ENCODE results near the gene KBTBD12. TPM values are rescaled to one million over a fixed set of nuclear protein-coding genes. Genes with fewer than 3 reads are reported as not detected.
"Not testable (repeated sequence)": the region's sequence is repeated elsewhere in the genome, so short reads cannot be mapped to it uniquely, and the experiment has no call there.

Gene KBTBD12
- total RNA-seq, 1 experiment from 2014 or later, result not detected

DNA sequence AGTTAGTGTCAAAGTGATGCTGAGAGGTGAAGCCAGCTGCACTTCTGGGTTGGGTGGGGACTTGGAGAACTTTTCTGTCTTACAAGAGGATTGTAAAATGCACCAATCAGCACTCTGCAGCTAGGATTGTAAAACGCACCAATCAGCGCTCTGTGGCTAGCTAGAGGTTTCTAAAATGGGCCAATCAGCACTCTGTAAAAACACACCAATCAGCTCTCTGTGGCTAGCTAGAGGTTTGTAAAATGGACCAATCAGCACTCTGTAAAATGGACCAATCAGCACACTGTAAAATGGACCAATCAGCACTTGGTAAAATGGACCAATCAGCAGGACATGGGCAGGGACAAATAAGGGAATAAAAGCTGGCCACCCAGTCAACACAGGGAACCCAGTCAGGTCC, 1.2 kb upstream of the KBTBD12 start:
- H3K9me3 ChIP-seq (replicated peaks); H3K27me3 ChIP-seq; H3K36me3 ChIP-seq; H3K27ac ChIP-seq; H3K4me1 ChIP-seq; DNase-seq; H3K4me3 ChIP-seq: not testable (repeated sequence)

DNA sequence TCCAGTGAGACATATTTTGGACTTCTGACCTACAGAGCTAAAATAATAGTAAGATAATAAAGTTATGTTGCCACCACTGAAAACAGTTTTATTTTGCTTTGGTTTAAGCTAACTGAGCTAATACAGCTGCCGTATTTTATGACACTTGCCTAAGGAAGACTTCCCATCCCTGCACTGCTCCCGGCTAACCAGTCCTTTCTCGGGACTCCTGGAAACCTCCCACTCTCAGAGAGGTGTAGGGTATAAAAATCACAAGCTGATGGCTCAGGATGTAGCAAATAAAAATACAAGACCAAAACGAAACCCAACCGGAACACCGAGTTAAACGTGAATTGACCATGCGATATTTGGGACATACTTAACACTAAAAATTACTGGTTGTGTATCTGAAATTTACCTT, 448 bp upstream of the KBTBD12 start:
- H3K9me3 ChIP-seq (replicated peaks), result no peaks in the 10 kb centered on the region
- H3K36me3 ChIP-seq, result no peaks in the 10 kb centered on the region
- H3K4me3 ChIP-seq, result no peak overlapping the region
- H3K27ac ChIP-seq, result no peak overlapping the region
- no peaks in the 10 kb centered on the region for H3K27me3 ChIP-seq
- DNase-seq, result no peak
- peaks cover 7% of the 10 kb centered on the region for H3K4me1 ChIP-seq

DNA sequence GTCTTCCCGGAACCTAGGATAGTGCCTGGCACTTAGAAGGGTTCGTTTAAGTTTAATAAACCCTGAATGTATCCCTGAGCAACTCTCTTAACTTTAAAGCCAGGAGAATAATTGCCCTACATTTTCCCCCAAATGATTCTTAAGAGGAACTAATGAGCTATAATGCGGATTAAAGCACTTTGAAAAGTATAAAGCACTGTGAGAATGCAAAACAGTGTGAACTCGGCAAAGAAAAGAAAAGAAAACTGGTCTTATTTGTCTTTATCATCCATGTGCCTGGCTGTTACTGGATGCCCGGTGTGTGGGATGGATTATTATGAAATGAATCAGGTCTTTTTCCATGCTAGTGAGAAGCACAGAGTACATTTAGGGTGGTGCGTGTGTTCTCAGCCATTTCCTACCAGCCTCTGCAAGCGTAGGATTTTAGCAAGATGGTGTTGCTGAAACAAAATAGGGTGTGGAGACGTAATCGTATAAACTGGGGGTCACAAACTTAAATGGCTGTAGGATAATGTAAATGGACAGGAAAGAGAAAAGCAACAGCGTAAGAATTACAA, 983 bp downstream of the KBTBD12 start:
- no peaks in the 10 kb centered on the region for H3K36me3 ChIP-seq
- H3K27me3 ChIP-seq, result no peaks in the 10 kb centered on the region
- no peak for DNase-seq
- H3K27ac ChIP-seq, result no peak overlapping the region
- H3K4me1 ChIP-seq, result peaks cover 3% of the 10 kb centered on the region
- no peak overlapping the region for H3K4me3 ChIP-seq
- no peaks in the 10 kb centered on the region for H3K9me3 ChIP-seq (replicated peaks)

DNA sequence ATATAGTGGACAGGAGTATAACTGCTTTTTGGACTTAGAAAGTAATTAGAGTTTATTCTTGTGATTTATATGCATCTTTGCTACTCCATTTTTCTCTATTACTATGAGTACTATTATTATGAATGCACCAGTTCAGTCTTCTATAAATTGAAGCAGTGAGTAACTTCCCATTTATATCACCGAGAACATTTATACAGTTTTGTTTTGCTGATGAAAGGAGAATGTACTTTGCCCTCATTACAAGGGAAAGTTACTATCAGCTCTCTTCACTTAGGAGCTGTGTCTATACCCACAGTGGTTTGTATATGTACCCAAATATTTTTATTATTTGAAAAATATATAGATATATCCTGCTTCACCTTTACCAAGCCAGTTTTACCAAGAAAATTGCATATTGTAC, 5.7 kb downstream of the KBTBD12 start:
- H3K36me3 ChIP-seq, result no peaks in the 10 kb centered on the region
- no peaks in the 10 kb centered on the region for H3K4me1 ChIP-seq
- H3K9me3 ChIP-seq (replicated peaks), result no peaks in the 10 kb centered on the region
- no peaks in the 10 kb centered on the region for H3K27me3 ChIP-seq
- no peak for DNase-seq
- H3K4me3 ChIP-seq, result no peak overlapping the region
- H3K27ac ChIP-seq, result no peak overlapping the region

DNA sequence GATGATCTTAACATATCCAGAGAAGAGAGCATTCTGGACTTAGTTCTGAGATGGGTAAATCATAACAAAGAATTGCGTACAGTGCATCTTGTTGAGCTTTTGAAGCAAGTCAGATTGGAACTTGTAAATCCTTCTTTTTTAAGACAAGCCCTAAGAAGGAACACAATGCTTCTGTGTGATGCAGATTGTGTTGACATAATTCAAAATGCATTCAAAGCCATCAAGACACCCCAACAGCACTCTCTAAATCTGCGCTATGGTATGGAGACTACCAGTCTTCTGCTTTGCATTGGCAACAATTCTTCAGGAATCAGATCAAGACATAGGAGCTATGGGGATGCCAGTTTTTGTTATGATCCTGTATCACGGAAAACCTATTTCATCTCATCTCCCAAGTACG, 8.6 kb downstream of the KBTBD12 start:
- Histone ChIP-seq H3K27ac (no peak overlapping the region), H3K9me3 (replicated peaks) (no peaks in the 10 kb centered on the region), H3K36me3 (no peaks in the 10 kb centered on the region), H3K4me1 (no peaks in the 10 kb centered on the region), H3K27me3 (peaks cover 6% of the 10 kb centered on the region; the same call in 1 of the 2 replicates), H3K4me3 (no peak overlapping the region)
- DNase-seq, result no peak

DNA sequence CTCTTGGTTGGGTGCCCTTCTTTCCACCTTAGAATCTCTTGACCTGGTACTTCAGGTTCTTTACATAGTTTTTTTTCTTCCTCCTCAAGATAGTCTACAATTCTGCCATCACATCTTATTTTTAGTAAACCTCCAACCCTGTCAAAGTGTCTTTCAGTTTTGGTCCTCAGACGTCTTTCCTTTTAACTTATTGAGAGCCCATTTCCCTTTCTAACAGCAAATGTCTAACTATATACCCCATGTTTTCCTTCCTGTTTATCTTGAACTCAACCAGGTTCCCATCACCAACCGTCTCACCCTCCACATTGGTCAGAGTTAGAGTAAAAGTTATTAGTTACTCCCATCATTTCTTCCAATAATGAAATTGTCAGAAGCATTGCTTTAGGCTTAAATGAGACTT, 10.4 kb downstream of the KBTBD12 start:
- Histone ChIP-seq H3K27ac (no peak overlapping the region), H3K4me1 (no peaks in the 10 kb centered on the region), H3K36me3 (no peaks in the 10 kb centered on the region), H3K4me3 (no peak overlapping the region), H3K27me3 (peaks cover 8% of the 10 kb centered on the region; the same call in 1 of the 2 replicates), H3K9me3 (replicated peaks) (no peaks in the 10 kb centered on the region)
- no peak for DNase-seq

DNA sequence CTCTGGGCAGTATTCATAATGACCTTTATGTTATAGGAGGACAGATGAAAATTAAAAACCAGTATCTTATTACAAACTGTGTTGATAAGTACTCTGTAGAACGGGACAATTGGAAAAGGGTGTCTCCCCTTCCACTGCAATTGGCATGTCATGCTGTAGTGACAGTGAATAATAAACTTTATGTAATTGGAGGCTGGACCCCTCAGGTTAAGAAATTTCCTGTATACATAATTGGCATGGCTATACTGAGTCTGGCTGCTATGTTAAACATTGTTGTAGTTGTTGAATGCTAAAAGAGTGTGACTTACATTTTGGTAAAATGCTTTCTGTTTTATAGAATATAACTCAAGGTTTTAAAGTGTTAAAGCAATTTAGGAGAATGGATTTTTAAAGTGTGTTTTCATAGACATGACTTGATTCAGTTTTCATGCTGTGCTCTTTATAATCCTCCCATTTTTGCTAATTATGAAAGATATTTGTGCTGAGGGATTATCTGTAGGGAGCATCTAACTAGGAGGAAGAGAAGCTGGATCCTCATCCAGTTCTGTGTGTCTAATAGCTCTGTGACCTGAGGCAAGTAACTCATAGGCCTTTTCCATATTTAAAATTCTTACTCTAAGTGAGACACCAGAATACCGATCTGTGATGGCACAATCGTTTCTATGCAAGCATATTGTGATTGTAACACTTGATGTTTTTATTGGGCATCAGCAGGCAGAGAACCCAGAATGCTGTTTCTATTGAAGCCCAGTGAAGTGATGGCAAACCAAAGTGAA, 13.0 kb downstream of the KBTBD12 start:
- Histone ChIP-seq H3K36me3 (no peaks in the 10 kb centered on the region), H3K9me3 (replicated peaks) (no peaks in the 10 kb centered on the region), H3K27me3 (peaks cover 8% of the 10 kb centered on the region; the same call in 1 of the 2 replicates), H3K27ac (no peak overlapping the region), H3K4me1 (no peaks in the 10 kb centered on the region), H3K4me3 (no peak overlapping the region)
- no peak for DNase-seq

DNA sequence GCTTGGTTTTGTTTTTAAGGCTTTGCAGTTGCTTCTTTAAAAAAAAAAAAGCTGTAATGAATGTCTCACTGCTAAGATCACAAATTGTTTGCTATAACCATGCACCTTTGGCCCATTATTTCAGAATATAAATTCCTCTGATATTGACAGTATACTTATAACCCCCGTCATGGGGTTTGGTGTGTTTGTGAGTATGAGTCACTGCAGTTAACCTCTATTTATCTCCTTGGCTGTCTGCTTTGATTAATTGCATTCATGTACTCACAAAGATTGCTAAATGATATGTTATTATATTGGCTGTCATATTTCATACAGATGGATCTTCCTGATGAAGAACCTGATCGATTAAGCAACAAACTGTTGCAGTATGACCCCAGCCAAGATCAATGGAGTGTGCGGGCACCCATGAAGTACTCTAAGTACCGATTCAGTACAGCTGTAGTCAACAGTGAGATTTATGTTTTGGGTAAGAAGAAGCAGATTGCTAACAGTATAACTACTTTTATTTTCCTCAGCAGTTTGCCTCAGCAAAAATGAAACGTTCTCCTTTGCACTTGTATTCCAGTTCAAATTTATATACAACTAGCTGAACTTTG, 14.9 kb downstream of the KBTBD12 start:
- Histone ChIP-seq H3K27me3 (peaks cover 8% of the 10 kb centered on the region; the same call in 1 of the 2 replicates), H3K27ac (no peak overlapping the region)

DNA sequence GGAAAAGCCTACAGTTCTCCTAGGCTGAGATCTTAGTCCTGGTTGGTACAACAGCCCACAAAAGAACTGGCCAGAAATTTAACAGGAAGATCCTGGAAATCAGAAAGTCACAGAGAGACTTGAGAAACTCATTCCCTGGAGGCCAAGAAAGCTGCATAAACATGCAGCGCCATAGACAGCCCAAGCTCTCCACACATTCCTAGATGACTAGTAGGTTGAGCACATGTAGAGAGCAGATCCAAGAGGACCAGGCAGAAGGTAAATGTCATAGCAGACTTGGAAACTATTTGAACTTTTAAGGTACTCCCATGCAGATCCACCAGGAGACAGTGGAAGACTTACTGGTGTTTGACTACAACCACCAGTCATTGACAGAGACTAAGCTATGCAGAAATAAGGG, 18.4 kb downstream of the KBTBD12 start:
- Histone ChIP-seq H3K27ac (no peak overlapping the region), H3K4me1 (no peaks in the 10 kb centered on the region), H3K36me3 (no peaks in the 10 kb centered on the region), H3K27me3 (peaks cover 4% of the 10 kb centered on the region; the same call in 1 of the 2 replicates), H3K9me3 (replicated peaks) (no peaks in the 10 kb centered on the region), H3K4me3 (no peak overlapping the region)
- DNase-seq, result no peak

More for the DNA sequence above, 14.9 kb downstream of the KBTBD12 start:
- no peak for DNase-seq
- H3K9me3 ChIP-seq (replicated peaks), result no peaks in the 10 kb centered on the region
- H3K4me1 ChIP-seq, result no peaks in the 10 kb centered on the region
- no peak overlapping the region for H3K4me3 ChIP-seq
- H3K36me3 ChIP-seq, result no peaks in the 10 kb centered on the region

DNA sequence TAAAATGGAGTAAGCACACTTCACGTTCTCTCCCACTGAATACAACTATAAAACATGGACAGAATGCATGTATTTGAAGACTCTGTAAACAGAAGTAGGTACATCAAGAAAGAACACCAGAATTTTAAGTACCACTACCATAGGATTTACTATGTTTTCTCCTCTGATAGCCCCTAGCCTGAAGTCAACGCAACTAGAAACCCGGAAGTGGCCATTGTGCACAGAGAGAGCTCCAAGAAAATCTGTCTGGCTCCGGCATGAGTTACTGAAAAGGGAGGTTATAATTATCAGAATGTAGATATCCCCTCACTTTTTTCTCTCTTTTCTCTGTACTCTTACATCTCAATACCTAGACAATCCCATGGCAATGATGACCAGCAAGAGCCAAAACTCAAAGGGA, 23.8 kb downstream of the KBTBD12 start:
- no peak for DNase-seq
- no peak overlapping the region for H3K4me3 ChIP-seq
- H3K36me3 ChIP-seq, result no peaks in the 10 kb centered on the region
- no peaks in the 10 kb centered on the region for H3K9me3 ChIP-seq (replicated peaks)
- H3K27me3 ChIP-seq, result 0 out of 2 replicates have a peak, but pooled peaks cover 3% of the 10 kb centered on the region
- no peaks in the 10 kb centered on the region for H3K4me1 ChIP-seq
- no peak overlapping the region for H3K27ac ChIP-seq

DNA sequence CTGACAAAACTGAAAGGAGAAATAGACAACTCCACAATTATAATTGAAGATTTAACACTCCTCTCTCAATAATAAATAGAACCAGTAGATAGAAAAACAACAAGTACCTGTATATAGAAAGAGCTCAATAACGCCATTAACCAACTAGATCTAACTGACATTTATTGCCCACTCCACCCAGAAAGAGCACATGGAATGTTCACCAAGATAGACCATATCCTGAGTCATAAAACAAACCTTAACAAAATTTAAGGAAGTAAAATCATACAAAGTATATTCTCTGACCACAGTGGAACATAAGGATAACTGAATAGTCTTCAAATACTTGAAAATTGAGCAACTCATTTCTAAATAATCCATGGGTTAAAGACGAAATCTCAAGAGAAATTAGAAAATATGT, 25.1 kb downstream of the KBTBD12 start:
- Histone ChIP-seq H3K9me3 (replicated peaks) (no peaks in the 10 kb centered on the region), H3K4me3 (no peak overlapping the region), H3K4me1 (no peaks in the 10 kb centered on the region), H3K36me3 (no peaks in the 10 kb centered on the region), H3K27me3 (peaks cover 3% of the 10 kb centered on the region; the same call in 1 of the 2 replicates), H3K27ac (no peak overlapping the region)
- DNase-seq, result no peak

DNA sequence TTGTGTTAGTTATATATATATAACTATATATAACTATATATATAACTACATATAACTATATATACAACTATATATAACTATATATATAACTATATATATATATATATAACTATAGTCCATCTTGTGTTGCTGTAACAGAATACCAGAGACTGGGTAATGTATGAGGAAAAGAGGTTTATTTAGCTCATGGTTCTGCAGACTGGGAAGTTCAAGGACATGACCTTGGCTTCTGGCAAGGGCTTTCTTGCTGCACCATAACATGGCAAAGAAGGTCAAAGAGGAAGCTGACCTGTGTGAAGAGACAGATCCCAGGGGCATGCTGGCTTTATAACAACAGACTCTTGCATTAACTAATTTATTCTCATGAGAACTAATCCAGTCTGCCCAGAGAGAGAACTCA, 27.6 kb downstream of the KBTBD12 start:
- Histone ChIP-seq H3K9me3 (replicated peaks) (no peaks in the 10 kb centered on the region), H3K36me3 (no peaks in the 10 kb centered on the region), H3K27ac (no peak overlapping the region), H3K4me3 (no peak overlapping the region), H3K27me3 (peaks cover 3% of the 10 kb centered on the region; the same call in 1 of the 2 replicates), H3K4me1 (no peaks in the 10 kb centered on the region)
- DNase-seq, result no peak

DNA sequence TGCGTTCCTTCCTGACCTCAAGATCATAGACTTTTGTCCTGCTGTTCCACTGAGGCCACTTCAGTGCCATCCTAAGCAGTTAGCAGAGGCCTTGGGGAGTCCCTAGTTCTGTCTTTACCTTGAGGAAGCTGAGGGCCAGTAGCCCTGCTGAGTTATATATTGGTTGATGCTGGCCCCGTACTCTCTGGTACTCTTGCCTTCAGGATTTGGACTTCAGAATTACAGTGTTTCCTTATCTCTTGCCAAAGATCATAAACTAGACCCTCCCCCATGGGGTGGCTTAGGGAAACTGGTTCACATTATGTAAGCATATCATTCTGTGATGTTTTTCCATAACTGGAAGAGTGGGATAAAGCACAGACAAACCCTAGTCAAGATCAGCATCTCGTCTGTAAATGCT, 33.2 kb downstream of the KBTBD12 start:
- Histone ChIP-seq H3K36me3 (no peaks in the 10 kb centered on the region), H3K27ac (no peak overlapping the region), H3K27me3 (no peaks in the 10 kb centered on the region; the same call in 1 of the 2 replicates), H3K9me3 (replicated peaks) (0 out of 2 replicates have a peak, but pooled peaks cover 3% of the 10 kb centered on the region), H3K4me1 (no peaks in the 10 kb centered on the region; the same call in 1 of the 2 replicates), H3K4me3 (no peak overlapping the region)
- DNase-seq, result no peak

DNA sequence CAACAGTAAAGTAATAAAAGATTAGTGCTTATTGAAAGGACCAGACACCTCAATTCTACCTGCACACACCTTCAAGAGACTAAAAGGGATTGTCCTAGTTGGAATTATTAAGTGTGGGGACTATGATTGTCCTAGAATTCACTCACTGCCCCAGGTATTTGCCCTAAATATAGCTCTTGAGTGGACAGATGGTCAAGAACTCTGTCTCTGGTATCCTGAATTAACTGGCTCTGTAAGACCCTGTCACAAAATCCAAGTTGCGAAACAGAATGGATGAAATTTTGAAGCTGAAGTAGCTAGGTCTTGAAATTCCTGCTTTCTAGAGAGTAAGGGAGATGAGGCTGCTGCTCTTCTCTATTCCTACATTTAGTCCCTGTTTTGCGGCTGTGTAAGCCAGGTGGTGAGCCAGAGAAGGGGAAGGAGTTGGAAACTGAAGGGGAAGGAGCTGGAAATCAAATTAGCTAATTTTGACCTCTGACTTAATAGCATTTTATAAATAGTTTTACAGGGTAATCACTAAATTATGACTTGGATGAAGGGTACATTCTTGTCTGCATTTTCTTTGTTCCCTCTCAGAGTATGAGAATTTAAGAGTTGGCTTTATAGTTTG, 34.5 kb downstream of the KBTBD12 start:
- Histone ChIP-seq H3K27ac (no peak overlapping the region), H3K4me1 (no peaks in the 10 kb centered on the region; the same call in 1 of the 2 replicates), H3K27me3 (no peaks in the 10 kb centered on the region), H3K36me3 (no peaks in the 10 kb centered on the region), H3K9me3 (replicated peaks) (0 out of 2 replicates have a peak, but pooled peaks cover 3% of the 10 kb centered on the region), H3K4me3 (no peak overlapping the region)
- no peak for DNase-seq

DNA sequence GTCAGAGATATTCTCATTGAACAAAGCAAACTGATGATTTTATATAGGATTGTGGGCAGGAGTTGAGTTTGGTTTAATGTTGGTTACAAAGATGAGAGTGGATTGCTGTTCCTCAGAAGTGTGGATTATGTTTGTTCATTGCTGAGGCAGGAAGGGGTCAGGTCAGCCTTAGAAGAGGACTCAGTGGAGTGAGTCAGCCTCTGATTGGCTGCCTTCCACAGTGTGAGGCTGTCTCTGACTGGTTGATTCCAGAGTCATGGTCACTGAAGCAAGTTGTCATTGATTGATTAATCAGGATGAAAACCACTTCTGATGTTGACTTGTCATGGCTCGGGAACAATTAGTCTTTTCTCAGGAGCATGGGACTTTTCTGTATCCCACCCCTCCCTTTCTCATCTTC, 36.2 kb downstream of the KBTBD12 start:
- DNase-seq, result no peak
- H3K36me3 ChIP-seq, result no peaks in the 10 kb centered on the region
- H3K4me3 ChIP-seq, result no peak overlapping the region

More for the DNA sequence above, 36.2 kb downstream of the KBTBD12 start:
- H3K4me1 ChIP-seq, result no peaks in the 10 kb centered on the region; the same call in 1 of the 2 replicates
- H3K9me3 ChIP-seq (replicated peaks), result 0 out of 2 replicates have a peak, but pooled peaks cover 3% of the 10 kb centered on the region
- H3K27me3 ChIP-seq, result no peaks in the 10 kb centered on the region
- H3K27ac ChIP-seq, result no peak overlapping the region
